GM21423 (cell line): ENCODE measurements around the gene IGSF23.

Experiments
- ATAC-seq: cut with Tn5 transposase; IDR thresholded peaks from one replicate; pipeline ENCODE4 v1.9.1; 2021; ENCODE audit warnings: mild to moderate bottlenecking, moderate library complexity; ENCODE audit not compliant: unreplicated experiment

Gene IGSF23

GRCh38 chr19:44613295-44614178 lies at the start of gene IGSF23:
IGSF23 (plus strand) TSS chr19:44613563; CDS start chr19:44613646, 83 bp downstream.
- ATAC-seq, result no peak

- no peak for ATAC-seq
These were observed 46.4 kb upstream of the IGSF23 start for GRCh38 chr19:44566984-44567383.

DNA sequence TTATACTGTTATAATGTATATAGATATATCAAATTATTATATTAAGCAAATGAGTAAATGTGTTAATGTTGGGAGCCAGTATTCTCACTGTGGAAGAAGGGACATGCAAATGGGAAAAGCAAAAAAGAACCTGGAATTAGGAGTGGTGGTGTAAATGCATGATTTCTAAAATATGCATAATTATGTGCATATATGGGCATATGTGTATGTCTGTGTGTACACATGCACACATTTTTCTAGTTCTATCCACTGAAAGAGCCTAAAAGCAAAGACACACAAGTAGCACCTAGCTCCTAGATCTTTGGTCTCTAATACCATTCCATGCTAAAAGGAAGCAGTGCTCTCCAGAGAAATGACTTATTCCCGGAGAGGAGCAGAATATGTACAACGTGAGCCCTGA lies 45.6 kb upstream of the IGSF23 start:
- ATAC-seq, result no peak

GRCh38 chr19:44570603-44570983 lies 42.8 kb upstream of the IGSF23 start:
- ATAC-seq, result no peak

DNA sequence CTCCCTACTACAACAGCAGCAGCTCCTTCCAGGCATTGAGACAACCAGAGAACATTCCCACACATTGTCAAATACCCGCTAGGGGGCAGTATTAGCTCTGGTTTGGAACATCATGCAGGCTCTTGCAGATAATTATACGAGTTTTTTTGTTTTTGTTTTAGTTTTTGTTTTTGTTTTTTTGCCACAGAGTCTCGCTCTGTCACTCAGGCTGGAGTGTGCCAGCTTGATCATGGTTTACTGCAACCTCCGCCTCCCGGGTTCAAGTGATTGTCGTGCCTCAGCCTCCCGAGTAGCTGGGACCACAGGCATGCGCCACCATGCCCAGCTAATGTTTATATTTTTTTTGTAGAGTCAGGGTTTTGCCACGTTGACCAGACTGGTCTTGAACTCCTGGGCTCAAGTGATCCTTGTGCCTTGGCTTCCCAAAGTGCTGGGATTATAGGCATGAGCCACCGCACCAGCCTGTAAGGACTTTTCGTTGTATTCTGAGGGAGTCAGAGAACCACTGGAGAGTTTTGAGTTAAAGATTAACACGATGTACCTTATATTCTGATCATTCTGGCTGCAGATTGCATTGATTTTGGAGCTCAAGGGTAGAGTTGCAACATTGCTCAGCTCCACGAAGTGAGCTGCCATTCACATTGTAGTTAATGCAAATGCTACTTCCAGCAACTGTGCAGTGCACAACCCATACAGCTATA lies 42.2 kb upstream of the IGSF23 start:
- no peak for ATAC-seq

- ATAC-seq, result no peak
These were observed 41.4 kb upstream of the IGSF23 start for GRCh38 chr19:44571830-44572580.

DNA sequence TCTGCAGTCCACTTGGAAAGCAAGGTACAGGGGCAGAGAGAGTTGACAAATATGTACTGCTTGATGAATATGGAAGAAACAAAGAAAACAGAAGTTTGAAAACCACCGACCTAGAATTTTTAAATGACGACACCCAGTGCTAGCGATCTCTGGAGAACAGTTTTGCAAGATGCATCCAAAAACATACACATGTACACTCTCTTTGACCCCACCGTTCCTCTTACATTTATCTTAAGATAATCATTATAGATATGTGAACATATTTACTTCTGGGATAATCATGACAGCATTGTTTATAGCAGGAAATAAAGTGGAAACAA lies 40.8 kb upstream of the IGSF23 start:
- no peak for ATAC-seq

- ATAC-seq, result no peak
These were observed 40.2 kb upstream of the IGSF23 start for GRCh38 chr19:44573183-44573582.

GRCh38 chr19:44573627-44574026 lies 39.7 kb upstream of the IGSF23 start:
- no peak for ATAC-seq

DNA sequence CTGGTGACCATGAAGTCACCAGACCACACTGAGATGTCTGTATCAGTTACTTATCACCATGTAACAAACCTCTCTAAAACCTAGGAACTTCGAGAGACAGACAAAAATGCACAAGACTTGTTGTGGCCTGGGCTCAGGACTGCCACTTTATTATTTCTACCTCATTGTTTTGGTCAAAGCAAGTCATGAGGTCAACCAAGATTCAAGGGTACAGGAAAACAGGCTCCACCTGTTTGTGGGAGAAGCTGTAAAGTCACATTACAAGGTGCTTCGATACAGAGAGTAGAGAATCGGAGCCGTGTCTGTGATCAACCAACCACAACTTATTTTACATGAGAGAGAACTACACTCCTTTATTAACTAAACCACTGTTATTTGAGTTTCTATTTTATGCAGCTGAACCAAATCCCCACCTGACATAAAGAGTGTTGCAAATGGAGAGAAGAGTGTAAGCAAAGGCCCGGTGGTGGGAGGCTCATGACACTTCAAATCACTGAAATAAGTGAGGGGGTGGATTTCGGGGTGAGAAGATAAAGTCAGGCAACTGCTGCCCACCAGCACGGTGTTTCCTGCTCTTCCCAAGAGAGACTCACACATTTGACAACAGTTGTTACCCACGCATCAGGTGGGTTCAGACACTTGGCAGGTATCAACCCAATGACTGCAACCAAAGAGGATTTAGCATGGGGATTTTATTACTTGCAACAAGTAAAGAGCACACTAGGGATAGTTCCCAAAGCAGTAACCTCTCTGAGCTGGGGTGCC lies 39.0 kb upstream of the IGSF23 start:
- ATAC-seq, result no peak

- ATAC-seq, result no peak
These were observed 38.2 kb upstream of the IGSF23 start for GRCh38 chr19:44575116-44575700.

DNA sequence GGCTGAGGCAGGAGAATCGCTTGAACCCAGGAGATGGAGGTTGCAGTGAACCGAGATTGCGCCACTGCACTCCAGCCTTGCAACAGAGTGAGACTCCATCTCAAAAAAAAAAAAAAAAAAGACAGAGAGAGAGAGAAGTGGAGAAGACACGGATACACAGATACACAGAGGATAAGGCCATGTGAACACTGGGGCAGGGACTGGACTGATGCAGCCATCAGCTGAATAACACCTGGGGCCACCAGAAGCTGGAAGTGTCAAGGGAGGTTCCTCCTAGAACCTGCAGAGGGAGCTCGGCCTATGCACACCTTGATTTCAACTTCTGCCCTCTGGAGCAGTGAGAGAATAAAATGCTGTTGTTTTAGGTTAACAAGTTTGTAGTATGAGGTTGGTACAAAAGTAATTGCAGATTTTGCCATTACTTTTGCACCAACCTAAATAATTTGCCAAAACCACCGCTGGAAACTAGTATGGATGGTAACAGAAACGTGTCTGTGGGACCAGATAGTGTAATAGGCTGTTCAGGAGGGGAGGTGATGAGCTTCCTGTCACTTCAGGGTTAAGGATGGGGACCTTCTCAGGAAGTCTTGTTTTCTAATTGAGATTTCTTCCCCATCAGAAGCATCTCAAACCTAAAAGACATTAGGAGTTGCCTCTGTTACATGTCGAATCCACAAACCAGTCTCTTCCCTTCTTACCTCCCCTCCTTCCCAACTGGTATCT lies 36.4 kb upstream of the IGSF23 start:
- no peak for ATAC-seq

GRCh38 chr19:44577566-44577874 lies 35.8 kb upstream of the IGSF23 start:
- ATAC-seq, result no peak

DNA sequence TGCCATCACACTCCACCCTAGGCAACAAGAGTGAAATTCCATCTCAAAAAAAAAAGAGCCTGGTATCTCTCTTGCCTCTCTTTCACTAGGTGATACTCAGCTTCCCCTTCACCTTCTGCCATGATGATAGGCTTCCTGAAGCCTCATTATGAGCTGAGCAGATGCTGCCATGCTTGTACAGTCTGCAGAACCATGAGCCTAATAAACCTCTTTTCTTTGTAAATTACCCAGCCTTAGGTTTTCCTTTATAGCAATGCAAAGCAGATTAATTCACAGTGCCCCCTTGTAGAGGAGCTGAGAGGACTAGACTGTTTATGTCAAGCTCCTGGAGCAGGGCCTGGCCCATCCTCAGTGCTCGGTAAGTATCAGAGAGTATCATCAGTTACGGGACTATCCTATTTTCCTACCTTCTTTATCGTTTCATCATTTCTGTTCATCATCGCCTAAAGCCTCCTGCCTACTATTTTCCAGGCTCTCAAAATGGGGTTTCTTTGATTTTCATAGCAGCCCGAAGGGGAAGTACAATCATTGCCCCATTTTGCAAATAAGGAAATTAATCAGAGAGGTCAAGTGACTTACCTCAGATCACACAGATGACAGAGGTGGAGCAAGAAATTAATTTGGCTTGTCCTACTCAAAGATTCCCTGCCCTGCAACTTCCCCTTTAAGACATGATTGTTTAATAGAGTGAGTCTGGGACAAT lies 33.5 kb upstream of the IGSF23 start:
- ATAC-seq, result no peak

- no peak for ATAC-seq
These were observed 32.9 kb upstream of the IGSF23 start for GRCh38 chr19:44580366-44580895.

- ATAC-seq, result no peak
These were observed 32.1 kb upstream of the IGSF23 start for GRCh38 chr19:44581288-44581687.

- ATAC-seq, result no peak
These were observed 30.6 kb upstream of the IGSF23 start for GRCh38 chr19:44582581-44583265.

DNA sequence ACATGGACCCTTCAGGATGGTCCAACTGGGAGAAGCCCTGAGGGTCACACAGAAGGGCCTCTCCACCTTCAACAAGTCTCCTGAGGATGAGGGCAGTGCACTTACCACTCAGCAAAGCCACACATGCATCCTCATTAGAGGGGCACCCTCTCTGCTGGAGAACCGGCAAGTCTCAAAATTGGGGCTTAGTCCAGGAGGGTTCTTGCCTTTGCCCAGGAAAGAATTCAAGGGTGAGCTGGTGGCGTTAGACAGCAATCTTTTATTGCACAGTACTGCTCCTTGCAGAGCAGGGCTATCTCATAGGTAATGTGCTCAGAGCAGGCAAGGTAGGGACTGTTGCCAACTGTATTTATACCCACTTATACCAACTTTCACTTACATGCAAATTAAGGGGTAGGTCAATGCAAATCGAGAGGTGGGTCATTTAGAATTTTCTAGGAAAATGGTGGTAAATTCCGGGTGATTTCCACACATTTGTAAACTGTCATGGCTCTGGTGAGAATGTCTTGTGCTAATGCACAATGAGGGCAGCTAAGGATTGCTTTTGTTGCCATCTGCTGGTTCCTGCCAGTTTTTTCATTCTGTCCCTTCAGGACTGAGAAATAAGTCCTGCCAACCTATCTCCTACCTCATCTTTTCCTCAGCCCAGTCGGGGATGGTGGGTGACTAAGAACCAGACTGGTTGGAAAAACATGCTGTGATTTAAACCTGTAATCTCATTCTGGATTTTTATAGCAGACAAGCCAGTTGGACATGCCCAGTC lies 27.8 kb upstream of the IGSF23 start:
- no peak for ATAC-seq
